ENCODE results near the gene YPEL4. TPM values are rescaled to one million over a fixed set of nuclear protein-coding genes. Genes with fewer than 3 reads are reported as not detected.

YPEL4 gene
- total RNA-seq, 1 experiment from 2014 or later, result not detected

GRCh38 chr11:57618438-57618837, 31.3 kb downstream of the YPEL4 start:
- Histone ChIP-seq H3K27me3 (replicated peaks; ENCODE audit: insufficient read depth, low read depth, low read length, poor library complexity) (no peaks in the 10 kb centered on the region), H3K36me3 (ENCODE audit: insufficient read depth, low read length, poor library complexity, severe bottlenecking) (no peaks in the 10 kb centered on the region), H3K4me3 (ENCODE audit: low read depth, low read length, poor library complexity, severe bottlenecking) (no peak overlapping the region), H3K27ac (ENCODE audit: low read depth, low read length, poor library complexity, severe bottlenecking) (no peak overlapping the region), H3K9me3 (ENCODE audit: low read depth, low read length, poor library complexity, severe bottlenecking) (peaks cover 8% of the 10 kb centered on the region), H3K4me1 (ENCODE audit: insufficient read depth, low read length, poor library complexity, severe bottlenecking) (peaks cover 5% of the 10 kb centered on the region)
- no TSS peak for BruUV-seq (replicated peaks)
- no peak for DNase-seq (ENCODE audit: low spot score)
- CTCF ChIA-PET, result no interaction called here
- TF ChIP-seq, protein P1, sequence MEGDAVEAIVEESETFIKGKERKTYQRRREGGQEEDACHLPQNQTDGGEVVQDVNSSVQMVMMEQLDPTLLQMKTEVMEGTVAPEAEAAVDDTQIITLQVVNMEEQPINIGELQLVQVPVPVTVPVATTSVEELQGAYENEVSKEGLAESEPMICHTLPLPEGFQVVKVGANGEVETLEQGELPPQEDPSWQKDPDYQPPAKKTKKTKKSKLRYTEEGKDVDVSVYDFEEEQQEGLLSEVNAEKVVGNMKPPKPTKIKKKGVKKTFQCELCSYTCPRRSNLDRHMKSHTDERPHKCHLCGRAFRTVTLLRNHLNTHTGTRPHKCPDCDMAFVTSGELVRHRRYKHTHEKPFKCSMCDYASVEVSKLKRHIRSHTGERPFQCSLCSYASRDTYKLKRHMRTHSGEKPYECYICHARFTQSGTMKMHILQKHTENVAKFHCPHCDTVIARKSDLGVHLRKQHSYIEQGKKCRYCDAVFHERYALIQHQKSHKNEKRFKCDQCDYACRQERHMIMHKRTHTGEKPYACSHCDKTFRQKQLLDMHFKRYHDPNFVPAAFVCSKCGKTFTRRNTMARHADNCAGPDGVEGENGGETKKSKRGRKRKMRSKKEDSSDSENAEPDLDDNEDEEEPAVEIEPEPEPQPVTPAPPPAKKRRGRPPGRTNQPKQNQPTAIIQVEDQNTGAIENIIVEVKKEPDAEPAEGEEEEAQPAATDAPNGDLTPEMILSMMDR (conservative IDR thresholded peaks at IDR 0.05; ENCODE audit: low read depth, low read length), result no peak
- no peak for TF ChIP-seq EZH2 (IDR thresholded peaks at IDR 0.05; ENCODE audit: borderline replicate concordance, low read depth, low read length, poor library complexity, severe bottlenecking)
- POLR2A ChIA-PET (ENCODE audit: low non-redundant PET), result interaction anchor here (1.0 kb wide), 1 partner anchor 22 kb away, joined by 3 read pairs; no protein-coding TSS in a partner anchor
- intact Hi-C loops (cut with micrococcal nuclease; ENCODE audit: unreplicated experiment), result no loop called here

- intact Hi-C loops (cut with micrococcal nuclease; ENCODE audit: unreplicated experiment), result no loop called here
- H3K4me3 ChIP-seq (ENCODE audit: low read depth, low read length, poor library complexity, severe bottlenecking), result no peak overlapping the region
- TF ChIP-seq EZH2 (IDR thresholded peaks at IDR 0.05; ENCODE audit: borderline replicate concordance, low read depth, low read length, poor library complexity, severe bottlenecking), result no peak
- TF ChIP-seq, protein P1 (conservative IDR thresholded peaks at IDR 0.05; ENCODE audit: low read depth, low read length), result no peak
- CTCF ChIA-PET, result no interaction called here
- no TSS peak for BruUV-seq (replicated peaks)
- peaks cover 8% of the 10 kb centered on the region for H3K9me3 ChIP-seq (ENCODE audit: low read depth, low read length, poor library complexity, severe bottlenecking)
- no peaks in the 10 kb centered on the region for H3K36me3 ChIP-seq (ENCODE audit: insufficient read depth, low read length, poor library complexity, severe bottlenecking)
- no peak for DNase-seq (ENCODE audit: low spot score)
- POLR2A ChIA-PET (ENCODE audit: low non-redundant PET), result no interaction called here
- no peaks in the 10 kb centered on the region for H3K27me3 ChIP-seq (replicated peaks; ENCODE audit: insufficient read depth, low read depth, low read length, poor library complexity)
- H3K4me1 ChIP-seq (ENCODE audit: insufficient read depth, low read length, poor library complexity, severe bottlenecking), result no peaks in the 10 kb centered on the region
- no peak overlapping the region for H3K27ac ChIP-seq (ENCODE audit: low read depth, low read length, poor library complexity, severe bottlenecking)
Observed at GRCh38 chr11:57616595-57616994, 33.1 kb downstream of the YPEL4 start.

GRCh38 chr11:57615308-57615707, 34.4 kb downstream of the YPEL4 start:
- no peaks in the 10 kb centered on the region for H3K36me3 ChIP-seq (ENCODE audit: insufficient read depth, low read length, poor library complexity, severe bottlenecking)
- H3K9me3 ChIP-seq (ENCODE audit: low read depth, low read length, poor library complexity, severe bottlenecking), result peaks cover 8% of the 10 kb centered on the region
- no peaks in the 10 kb centered on the region for H3K4me1 ChIP-seq (ENCODE audit: insufficient read depth, low read length, poor library complexity, severe bottlenecking)
- POLR2A ChIA-PET (ENCODE audit: low non-redundant PET), result no interaction called here
- TF ChIP-seq, protein P1 (conservative IDR thresholded peaks at IDR 0.05; ENCODE audit: low read depth, low read length), result no peak
- no peak for TF ChIP-seq EZH2 (IDR thresholded peaks at IDR 0.05; ENCODE audit: borderline replicate concordance, low read depth, low read length, poor library complexity, severe bottlenecking)
- no peak overlapping the region for H3K4me3 ChIP-seq (ENCODE audit: low read depth, low read length, poor library complexity, severe bottlenecking)
- CTCF ChIA-PET, result no interaction called here
- BruUV-seq (replicated peaks), result no TSS peak
- DNase-seq (ENCODE audit: low spot score), result no peak
- H3K27me3 ChIP-seq (replicated peaks; ENCODE audit: insufficient read depth, low read depth, low read length, poor library complexity), result peaks cover 3% of the 10 kb centered on the region
- intact Hi-C loops (cut with micrococcal nuclease; ENCODE audit: unreplicated experiment), result no loop called here
- H3K27ac ChIP-seq (ENCODE audit: low read depth, low read length, poor library complexity, severe bottlenecking), result no peak overlapping the region
